HG03457 (cell line): ENCODE results near the gene TBL1XR1.
"Not testable (repeated sequence)": the region's sequence is repeated elsewhere in the genome, so short reads cannot be mapped to it uniquely, and the experiment has no call there.

Experiments
- ATAC-seq: cut with Tn5 transposase; IDR thresholded peaks from one replicate; pipeline ENCODE4 v1.9.1; 2021; ENCODE audit warnings: moderate number of reproducible peaks; ENCODE audit not compliant: unreplicated experiment

Gene TBL1XR1

DNA sequence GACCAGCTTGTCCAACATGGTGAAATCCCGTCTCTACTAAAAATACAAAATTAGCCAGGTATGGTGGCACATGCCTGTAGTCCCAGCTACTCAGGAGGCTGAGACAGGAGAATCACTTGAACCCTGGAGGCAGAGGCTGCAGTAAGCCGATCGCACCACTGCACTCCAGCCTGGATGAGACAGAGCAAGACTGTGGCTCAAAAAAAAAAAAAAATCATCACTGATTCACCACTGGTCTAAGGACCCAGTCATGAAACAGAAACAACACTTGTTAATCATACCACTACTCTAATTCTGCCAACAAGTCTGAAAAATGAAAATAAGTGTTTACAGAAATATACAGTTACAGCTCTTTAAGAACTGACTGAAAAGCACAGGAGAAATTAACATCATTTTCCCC is 12.7 kb downstream of the TBL1XR1 start:
- peak; percentile 58 for ATAC-seq

GRCh38 chr3:177182352-177182751 is 14.9 kb downstream of the TBL1XR1 start:
- ATAC-seq = no peak

- no peak for ATAC-seq
Observed at GRCh38 chr3:177181418-177181817, 15.9 kb downstream of the TBL1XR1 start.

GRCh38 chr3:177180506-177180905 is 16.8 kb downstream of the TBL1XR1 start:
- no peak for ATAC-seq

DNA sequence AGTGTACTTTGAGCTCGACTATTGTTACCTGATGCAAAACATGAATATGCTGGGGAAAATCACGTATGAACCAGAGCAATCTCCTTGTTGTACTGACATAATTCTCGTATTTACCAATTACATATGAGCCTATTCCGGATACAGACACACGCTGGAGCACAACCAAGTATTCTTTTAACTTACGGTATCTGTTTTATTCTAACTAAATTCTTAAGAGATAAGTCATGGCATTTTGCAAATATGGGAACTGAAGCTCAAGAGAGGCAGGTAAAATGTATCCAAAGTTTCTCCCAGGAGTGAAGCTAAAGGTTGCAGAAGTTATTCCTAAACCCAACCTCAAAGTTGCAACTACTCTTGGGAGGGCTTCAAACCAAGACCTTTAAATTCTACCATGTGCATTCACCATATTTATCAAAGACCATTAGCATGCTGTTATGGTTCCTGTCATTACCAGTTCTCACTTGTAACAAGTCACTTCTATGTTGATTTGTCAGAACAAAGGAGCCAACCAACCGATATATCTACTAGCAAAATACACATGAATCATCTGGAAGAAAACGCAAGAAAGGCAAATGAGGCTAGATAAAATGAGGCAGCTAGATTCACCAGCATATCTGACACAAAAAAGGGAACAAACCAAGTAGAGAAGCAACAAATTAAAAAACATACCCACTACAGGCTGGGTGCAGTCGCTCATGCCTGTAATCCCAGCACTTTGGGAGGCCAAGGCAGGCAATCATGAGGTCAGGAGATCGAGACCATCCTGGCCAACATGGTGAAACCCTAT is 17.8 kb downstream of the TBL1XR1 start:
- ATAC-seq = no peak

DNA sequence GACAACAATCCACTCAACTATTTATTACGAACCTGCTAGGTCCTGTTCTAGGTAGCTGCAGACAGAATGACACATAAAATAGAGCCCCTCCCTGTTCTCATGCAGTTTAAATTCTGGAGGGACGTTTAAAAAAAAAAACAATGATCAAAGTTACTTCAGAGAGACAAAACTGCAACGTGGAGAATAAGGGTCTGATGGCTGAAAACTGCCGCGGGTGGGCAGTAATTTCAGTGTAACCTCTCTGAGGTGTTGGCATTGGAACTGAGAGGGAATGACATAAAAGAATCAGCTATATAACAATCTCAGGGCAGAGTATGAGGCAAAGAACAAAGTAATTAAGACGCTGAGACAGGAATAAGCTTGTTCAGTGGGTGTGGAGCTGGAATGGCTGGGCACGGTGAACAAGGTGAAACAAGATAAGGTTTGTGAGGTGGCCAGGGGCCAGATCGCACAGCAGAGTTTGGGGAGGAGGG is 19.5 kb downstream of the TBL1XR1 start:
- no peak for ATAC-seq

DNA sequence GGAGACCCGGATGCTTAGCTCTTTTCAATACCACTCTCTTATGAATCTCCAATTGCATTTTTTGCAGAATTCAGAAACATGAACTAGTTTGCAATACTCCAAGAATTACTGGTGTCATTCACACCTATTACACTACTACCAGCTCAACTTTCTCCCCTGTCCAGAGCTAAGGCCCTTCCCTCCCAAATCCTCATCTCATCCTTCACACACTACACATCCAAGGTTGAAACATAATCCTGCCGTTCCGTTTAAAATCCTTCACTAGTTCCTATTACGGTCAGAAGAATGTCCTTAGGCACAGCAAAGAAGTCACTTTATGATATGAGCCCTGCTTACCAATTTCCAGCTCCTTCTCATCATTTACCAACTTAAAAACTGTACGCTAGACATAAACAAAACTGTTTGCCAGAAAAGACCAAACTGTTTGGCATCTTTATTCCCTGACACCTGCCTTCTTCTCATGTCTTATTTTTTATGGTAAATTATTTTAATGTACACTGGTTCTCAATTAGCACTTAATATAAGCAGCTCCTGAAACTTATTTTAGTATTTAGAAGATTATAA is 22.6 kb downstream of the TBL1XR1 start:
- ATAC-seq = no peak

- ATAC-seq = no peak
Observed at GRCh38 chr3:177169936-177170722, 27.2 kb downstream of the TBL1XR1 start.

- no peak for ATAC-seq
Observed at GRCh38 chr3:177168431-177168830, 28.9 kb downstream of the TBL1XR1 start.

GRCh38 chr3:177162742-177163141 is 34.5 kb downstream of the TBL1XR1 start:
- ATAC-seq = no peak

DNA sequence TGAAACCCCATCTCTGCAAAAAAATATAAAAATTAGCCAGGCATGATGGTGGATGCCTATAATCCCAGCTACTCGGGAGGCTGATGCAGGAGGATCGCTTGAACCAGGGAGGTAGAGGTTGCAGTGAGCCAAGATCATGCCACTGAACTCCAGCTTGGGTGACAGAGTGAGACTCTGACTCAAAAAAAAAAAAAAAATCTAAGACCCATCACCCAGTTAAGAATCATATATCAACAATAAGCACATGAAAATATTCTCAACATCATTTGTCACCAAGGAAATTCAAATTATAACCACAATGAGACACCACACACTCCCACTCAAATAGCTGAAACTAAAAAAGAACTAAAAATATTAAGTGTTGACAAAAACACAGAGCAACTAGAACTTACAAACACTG is 35.7 kb downstream of the TBL1XR1 start:
- not testable (repeated sequence) for ATAC-seq

DNA sequence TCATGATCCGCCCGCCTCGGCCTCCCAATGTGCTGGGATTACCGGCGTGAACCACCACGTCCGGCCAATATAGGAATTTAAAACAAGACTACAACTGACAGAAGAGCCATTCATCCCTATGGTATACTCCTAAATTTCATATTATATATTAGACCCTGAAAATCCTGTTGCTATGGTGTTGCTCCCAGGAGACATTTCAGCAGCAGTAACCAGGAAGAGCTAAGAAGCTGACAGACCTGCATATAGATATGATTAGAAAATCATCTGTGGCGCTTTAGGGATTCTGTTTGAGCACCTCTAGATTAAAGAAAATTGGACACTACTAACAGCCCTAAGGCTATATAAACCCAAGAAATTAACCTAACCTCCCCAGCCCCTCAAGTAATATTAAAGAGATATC is 38.8 kb downstream of the TBL1XR1 start:
- ATAC-seq = no peak

DNA sequence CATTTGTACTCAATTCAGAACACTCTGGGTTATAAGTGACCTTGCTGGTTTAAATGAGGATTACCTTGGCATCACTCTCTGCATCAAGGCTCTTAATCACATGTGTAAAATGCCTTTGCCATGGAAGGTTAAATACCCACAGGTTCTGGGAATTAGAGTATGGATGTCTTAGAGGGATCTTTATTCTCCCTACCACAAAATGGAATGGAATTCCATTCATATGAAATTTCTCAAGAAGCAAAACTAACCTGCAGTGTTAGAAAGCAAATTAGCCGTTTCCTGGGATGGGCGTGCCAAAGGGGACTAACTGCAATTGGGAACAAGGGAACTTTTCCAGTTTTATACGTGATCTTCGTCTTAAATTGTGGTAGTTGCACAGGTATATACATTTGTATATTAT is 39.8 kb downstream of the TBL1XR1 start:
- ATAC-seq = no peak

- no peak for ATAC-seq
Observed at GRCh38 chr3:177154733-177155132, 42.5 kb downstream of the TBL1XR1 start.

DNA sequence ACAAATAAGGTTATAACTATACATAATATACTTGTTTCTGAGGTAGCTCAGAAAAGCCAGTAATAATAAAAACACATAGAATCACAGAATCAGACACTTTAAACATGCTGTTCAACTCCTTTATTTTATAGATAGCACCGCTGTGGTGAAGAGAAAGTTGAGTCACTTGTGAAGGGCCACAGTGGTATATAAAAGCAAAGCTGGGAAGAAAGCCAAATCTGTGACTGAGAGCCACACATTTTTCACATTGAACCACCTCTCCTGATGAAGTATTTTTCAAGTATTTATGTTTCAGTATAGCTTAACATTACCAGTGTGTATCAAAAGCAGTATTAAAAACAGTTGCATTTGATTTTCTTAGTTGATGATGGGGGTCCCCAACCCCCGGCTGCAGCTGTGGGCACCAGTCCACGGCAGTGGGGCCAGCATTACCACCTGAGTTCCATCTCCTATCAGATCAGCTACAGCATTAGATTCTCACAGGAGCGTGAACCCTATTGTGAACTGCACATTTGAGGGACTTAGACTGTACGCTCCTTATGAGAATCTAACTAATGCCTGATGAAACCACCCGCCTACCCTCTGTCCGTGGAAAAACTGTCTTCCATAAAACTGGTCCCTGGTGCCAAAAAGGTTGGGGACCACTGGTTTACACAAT is 46.2 kb downstream of the TBL1XR1 start:
- ATAC-seq = peak; percentile 70

DNA sequence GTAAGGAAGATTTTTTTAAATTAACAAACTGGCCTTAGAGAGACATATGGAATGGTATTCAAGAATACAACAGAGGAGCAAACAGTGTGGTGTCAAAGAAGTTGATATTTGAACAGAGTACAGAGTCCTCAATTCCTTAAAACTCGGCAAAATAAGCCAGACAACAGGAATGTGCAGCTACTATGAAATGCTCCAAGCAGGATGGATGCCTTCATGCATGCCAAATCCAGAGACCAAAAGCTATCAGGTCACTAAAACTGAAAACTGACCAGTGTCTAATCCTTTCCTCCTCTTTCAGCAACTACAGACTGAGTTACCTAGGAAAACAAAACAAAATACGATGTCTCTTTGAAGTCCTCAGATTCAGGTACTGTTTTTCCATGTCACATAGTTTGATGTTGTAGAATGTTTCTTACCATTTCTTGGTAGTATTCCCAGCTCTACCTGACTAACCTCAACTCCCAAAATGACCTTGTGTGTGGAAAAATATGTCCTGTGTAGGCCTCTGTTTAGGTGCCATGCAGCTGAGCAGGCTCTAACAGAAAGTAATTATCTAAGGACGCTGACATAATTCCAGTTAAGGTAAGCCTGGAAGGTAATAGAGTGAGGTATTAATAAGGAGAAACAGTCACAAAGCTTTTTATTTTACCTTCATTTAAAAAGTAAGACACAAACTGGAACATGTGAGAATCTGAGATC is 46.9 kb downstream of the TBL1XR1 start:
- ATAC-seq = no peak

- ATAC-seq = no peak
Observed at GRCh38 chr3:177149106-177149505, 48.2 kb downstream of the TBL1XR1 start.

- ATAC-seq = no peak
Observed at GRCh38 chr3:177147790-177148189, 49.5 kb downstream of the TBL1XR1 start.

- no peak for ATAC-seq
Observed at GRCh38 chr3:177146646-177147045, 50.6 kb downstream of the TBL1XR1 start.

DNA sequence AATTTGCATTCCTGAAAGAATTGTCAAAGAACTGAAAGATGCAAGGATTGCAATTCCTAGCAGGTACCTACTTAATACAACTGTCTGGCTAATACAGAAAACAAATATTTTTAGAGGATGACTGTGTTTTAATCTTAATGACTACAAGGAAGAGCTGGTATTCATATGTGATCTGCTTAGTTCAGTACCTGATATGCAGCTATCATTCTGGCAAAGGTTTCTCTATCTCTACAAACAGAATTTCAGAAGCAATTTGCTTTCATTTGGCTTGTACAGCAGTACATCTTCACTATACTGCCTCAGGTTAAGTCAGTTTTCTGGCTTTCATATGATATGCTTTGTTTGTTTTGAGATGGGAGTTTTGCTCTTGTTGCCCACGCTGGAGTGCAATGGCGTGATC is 51.3 kb downstream of the TBL1XR1 start:
- no peak for ATAC-seq

DNA sequence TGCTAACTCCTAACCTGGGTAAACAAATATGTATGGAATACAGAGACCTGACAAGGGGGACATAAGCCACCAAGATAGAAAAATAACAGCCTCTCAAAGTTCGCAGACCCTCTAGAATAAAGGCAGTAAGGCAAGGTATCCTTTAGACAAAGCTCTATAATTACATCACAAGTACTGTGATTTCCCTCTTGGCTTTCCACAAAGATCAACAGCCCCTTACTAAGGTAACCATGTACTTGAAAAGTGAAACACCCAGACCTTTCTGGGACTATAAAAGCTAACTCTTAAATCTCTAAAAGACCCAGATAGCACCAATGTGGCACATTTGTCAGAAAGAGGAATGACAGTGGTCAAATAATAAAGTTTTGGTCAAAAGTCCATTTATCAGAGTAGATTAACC is 51.9 kb downstream of the TBL1XR1 start:
- ATAC-seq = peak; percentile 27
